Measurements from ENCODE around the gene NUCKS1.
"Not testable (repeated sequence)": the region's sequence is repeated elsewhere in the genome, so short reads cannot be mapped to it uniquely, and the experiment has no call there.

The NUCKS1 gene

GRCh38 chr1:205729945-205730610 lies 19.9 kb downstream of the NUCKS1 start:
- Histone ChIP-seq H3K36me3 (ENCODE audit: control insufficient read depth, insufficient read depth, low read length) (peaks cover 60% of the 10 kb centered on the region), H3K9ac (ENCODE audit: low read depth, low read length) (no peak overlapping the region), H3K27ac (ENCODE audit: low read depth, low read length) (no peak overlapping the region), H3K27me3 (ENCODE audit: control insufficient read depth, insufficient read depth, low read length) (no peaks in the 10 kb centered on the region), H3K9me3 (ENCODE audit: control insufficient read depth, insufficient read depth, low read length) (no peaks in the 10 kb centered on the region), H3K4me3 (ENCODE audit: low read depth, low read length) (no peak overlapping the region), H3K4me1 (ENCODE audit: control insufficient read depth, insufficient read depth, low read length) (no peaks in the 10 kb centered on the region)

DNA sequence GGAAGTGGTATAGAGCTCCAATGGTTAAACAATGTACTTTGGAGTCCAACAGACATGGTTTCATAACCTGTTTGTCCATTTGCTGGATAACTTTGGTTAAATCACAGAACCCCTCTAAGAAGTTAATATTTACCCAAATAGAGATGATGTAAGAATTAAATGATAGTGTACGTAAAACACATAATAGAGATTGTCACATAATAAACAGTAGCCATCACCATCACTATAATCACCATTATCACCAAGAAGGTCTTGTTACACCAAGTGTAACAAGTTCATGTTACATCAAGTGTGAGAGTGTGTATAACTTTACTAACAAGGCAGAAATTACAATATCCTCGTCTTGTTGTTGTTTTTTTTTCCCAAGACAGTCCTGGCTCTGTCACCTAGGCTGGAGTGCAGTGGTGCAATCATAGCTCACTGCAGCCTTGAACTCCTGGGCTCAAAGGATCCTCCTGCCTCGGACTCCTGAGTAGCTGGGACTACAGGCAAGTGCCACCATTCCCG lies 23.3 kb downstream of the NUCKS1 start:
- H3K4me1 ChIP-seq (ENCODE audit: control insufficient read depth, insufficient read depth, low read length): no peaks in the 10 kb centered on the region
- H3K27me3 ChIP-seq (ENCODE audit: control insufficient read depth, insufficient read depth, low read length): no peaks in the 10 kb centered on the region
- no peak overlapping the region for H3K27ac ChIP-seq (ENCODE audit: low read depth, low read length)
- H3K36me3 ChIP-seq (ENCODE audit: control insufficient read depth, insufficient read depth, low read length): peaks cover 78% of the 10 kb centered on the region
- no peak overlapping the region for H3K4me3 ChIP-seq (ENCODE audit: low read depth, low read length)
- H3K9me3 ChIP-seq (ENCODE audit: control insufficient read depth, insufficient read depth, low read length): no peaks in the 10 kb centered on the region
- H3K9ac ChIP-seq (ENCODE audit: low read depth, low read length): no peak overlapping the region

DNA sequence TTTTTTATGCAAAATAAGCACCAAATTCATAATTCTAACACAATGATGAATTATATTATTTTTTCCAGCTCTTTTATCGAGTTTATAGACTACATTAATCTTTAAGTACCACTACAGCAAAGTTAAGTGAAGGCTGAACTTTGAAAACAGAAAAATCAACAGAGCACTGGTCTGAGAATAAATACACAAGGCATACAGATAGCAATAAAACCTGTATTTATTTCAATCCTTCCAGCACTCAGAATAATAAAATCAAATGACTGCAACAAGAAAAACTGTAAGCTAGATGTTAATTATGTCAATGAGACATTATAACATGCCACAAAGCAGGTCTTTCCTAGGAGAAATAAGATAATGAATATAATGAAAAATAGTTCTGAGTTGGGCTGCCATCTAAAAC lies 24.5 kb downstream of the NUCKS1 start:
- Histone ChIP-seq H3K9ac (ENCODE audit: low read depth, low read length) (no peak overlapping the region), H3K36me3 (ENCODE audit: control insufficient read depth, insufficient read depth, low read length) (peaks cover 81% of the 10 kb centered on the region), H3K27me3 (ENCODE audit: control insufficient read depth, insufficient read depth, low read length) (no peaks in the 10 kb centered on the region), H3K27ac (ENCODE audit: low read depth, low read length) (no peak overlapping the region), H3K9me3 (ENCODE audit: control insufficient read depth, insufficient read depth, low read length) (no peaks in the 10 kb centered on the region), H3K4me3 (ENCODE audit: low read depth, low read length) (no peak overlapping the region), H3K4me1 (ENCODE audit: control insufficient read depth, insufficient read depth, low read length) (no peaks in the 10 kb centered on the region)

DNA sequence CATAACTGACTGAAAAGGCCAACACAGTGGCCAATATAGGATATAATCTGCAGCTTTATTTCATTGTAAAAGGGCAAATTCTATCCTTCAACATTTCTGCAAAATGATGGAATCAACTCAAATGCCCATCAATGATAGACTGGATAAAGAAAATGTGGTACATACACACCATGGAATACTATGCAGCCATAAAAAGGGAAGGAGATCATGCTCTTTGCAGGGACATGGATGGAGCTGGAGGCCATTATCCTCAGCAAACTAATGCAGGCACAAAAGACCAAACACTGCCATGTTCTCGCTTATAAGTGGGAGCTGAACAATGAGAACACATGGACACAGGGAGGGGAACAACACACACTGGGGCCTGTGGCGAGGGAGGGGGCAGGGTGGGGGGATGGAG lies 29.2 kb downstream of the NUCKS1 start:
- not testable (repeated sequence) for H3K27ac ChIP-seq (ENCODE audit: low read depth, low read length); H3K4me3 ChIP-seq (ENCODE audit: low read depth, low read length); H3K9ac ChIP-seq (ENCODE audit: low read depth, low read length); H3K9me3 ChIP-seq (ENCODE audit: control insufficient read depth, insufficient read depth, low read length); H3K4me1 ChIP-seq (ENCODE audit: control insufficient read depth, insufficient read depth, low read length); H3K27me3 ChIP-seq (ENCODE audit: control insufficient read depth, insufficient read depth, low read length)
- H3K36me3 ChIP-seq (ENCODE audit: control insufficient read depth, insufficient read depth, low read length): peaks cover 96% of the 10 kb centered on the region

- Histone ChIP-seq H3K27me3 (ENCODE audit: control insufficient read depth, insufficient read depth, low read length) (no peaks in the 10 kb centered on the region), H3K4me3 (ENCODE audit: low read depth, low read length) (no peak overlapping the region), H3K9me3 (ENCODE audit: control insufficient read depth, insufficient read depth, low read length) (no peaks in the 10 kb centered on the region), H3K27ac (ENCODE audit: low read depth, low read length) (no peak overlapping the region), H3K4me1 (ENCODE audit: control insufficient read depth, insufficient read depth, low read length) (peaks cover 10% of the 10 kb centered on the region), H3K9ac (ENCODE audit: low read depth, low read length) (no peak overlapping the region), H3K36me3 (ENCODE audit: control insufficient read depth, insufficient read depth, low read length) (peaks cover 96% of the 10 kb centered on the region)
These were observed 30.2 kb downstream of the NUCKS1 start for GRCh38 chr1:205719762-205720161.

- H3K4me3 ChIP-seq (ENCODE audit: low read depth, low read length): no peak overlapping the region
- H3K9me3 ChIP-seq (ENCODE audit: control insufficient read depth, insufficient read depth, low read length): no peaks in the 10 kb centered on the region
- no peaks in the 10 kb centered on the region for H3K27me3 ChIP-seq (ENCODE audit: control insufficient read depth, insufficient read depth, low read length)
- peaks cover 17% of the 10 kb centered on the region for H3K4me1 ChIP-seq (ENCODE audit: control insufficient read depth, insufficient read depth, low read length)
- H3K27ac ChIP-seq (ENCODE audit: low read depth, low read length): no peak overlapping the region
- no peak overlapping the region for H3K9ac ChIP-seq (ENCODE audit: low read depth, low read length)
- peaks cover 94% of the 10 kb centered on the region for H3K36me3 ChIP-seq (ENCODE audit: control insufficient read depth, insufficient read depth, low read length)
These were observed 31.0 kb downstream of the NUCKS1 start for GRCh38 chr1:205719015-205719414.

DNA sequence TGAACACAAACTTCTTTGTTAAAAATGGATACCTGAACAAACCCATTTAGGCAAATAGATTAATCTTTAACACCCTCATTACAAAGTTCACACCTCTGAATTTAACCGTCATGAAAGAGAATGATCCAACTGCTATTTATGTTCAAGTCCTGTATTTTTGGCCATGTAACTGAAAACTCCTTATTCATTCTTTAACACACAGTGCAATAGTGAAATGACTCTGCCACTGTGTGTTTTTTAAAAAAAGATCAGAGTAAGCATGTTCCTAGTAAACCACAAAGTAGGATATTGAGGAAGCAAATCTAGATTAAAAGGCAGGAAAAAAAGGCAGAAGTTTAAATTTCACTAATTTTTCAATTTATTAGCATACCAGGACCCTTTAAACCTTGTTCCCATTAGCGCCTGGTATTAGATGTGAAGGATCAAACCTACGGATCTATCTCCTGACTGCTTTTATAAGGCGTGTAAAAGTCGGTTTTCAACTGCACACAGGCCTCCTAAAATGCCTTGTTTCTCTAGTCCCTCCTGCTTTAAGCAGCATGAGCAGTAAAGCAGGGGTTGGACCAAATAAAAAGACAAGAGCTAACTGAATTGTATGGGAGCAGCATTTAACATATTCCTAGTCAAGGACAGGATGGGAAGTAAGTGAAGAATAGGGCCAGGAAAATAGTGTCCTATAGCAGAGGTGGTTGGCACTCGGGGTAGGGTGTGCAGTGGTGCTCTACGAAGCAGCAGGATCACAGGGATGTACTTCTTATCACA lies 33.4 kb downstream of the NUCKS1 start:
- peaks cover 78% of the 10 kb centered on the region for H3K36me3 ChIP-seq (ENCODE audit: control insufficient read depth, insufficient read depth, low read length)
- H3K9ac ChIP-seq (ENCODE audit: low read depth, low read length): no peak overlapping the region
- no peaks in the 10 kb centered on the region for H3K9me3 ChIP-seq (ENCODE audit: control insufficient read depth, insufficient read depth, low read length)
- peaks cover 34% of the 10 kb centered on the region for H3K4me1 ChIP-seq (ENCODE audit: control insufficient read depth, insufficient read depth, low read length)
- no peak overlapping the region for H3K27ac ChIP-seq (ENCODE audit: low read depth, low read length)
- no peaks in the 10 kb centered on the region for H3K27me3 ChIP-seq (ENCODE audit: control insufficient read depth, insufficient read depth, low read length)
- H3K4me3 ChIP-seq (ENCODE audit: low read depth, low read length): no peak overlapping the region

- H3K4me1 ChIP-seq (ENCODE audit: control insufficient read depth, insufficient read depth, low read length): peaks cover 34% of the 10 kb centered on the region
- no peaks in the 10 kb centered on the region for H3K27me3 ChIP-seq (ENCODE audit: control insufficient read depth, insufficient read depth, low read length)
- H3K9me3 ChIP-seq (ENCODE audit: control insufficient read depth, insufficient read depth, low read length): no peaks in the 10 kb centered on the region
- no peak overlapping the region for H3K27ac ChIP-seq (ENCODE audit: low read depth, low read length)
- H3K36me3 ChIP-seq (ENCODE audit: control insufficient read depth, insufficient read depth, low read length): peaks cover 72% of the 10 kb centered on the region
- H3K4me3 ChIP-seq (ENCODE audit: low read depth, low read length): no peak overlapping the region
- no peak overlapping the region for H3K9ac ChIP-seq (ENCODE audit: low read depth, low read length)
These were observed 34.4 kb downstream of the NUCKS1 start for GRCh38 chr1:205715628-205716027.

DNA sequence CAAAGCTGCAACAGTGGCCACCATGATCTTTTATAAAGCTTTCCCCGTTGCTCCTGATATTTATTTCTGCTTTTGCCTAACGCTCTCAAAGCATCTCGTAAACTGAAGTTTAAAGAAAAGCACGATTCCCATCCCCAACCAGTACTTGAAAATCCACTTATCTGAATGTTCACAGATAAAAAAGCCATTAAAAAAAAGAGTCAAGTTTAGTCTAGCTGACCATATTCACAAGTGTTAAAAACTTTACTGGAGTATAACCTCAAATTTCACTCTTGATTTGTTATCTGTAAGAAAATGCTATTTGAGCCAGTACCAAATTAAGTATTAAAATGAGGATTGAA lies 35.1 kb downstream of the NUCKS1 start:
- no peak overlapping the region for H3K4me3 ChIP-seq (ENCODE audit: low read depth, low read length)
- H3K36me3 ChIP-seq (ENCODE audit: control insufficient read depth, insufficient read depth, low read length): peaks cover 72% of the 10 kb centered on the region
- H3K4me1 ChIP-seq (ENCODE audit: control insufficient read depth, insufficient read depth, low read length): peaks cover 34% of the 10 kb centered on the region
- H3K27ac ChIP-seq (ENCODE audit: low read depth, low read length): peak overlapping the region; percentile 39
- no peaks in the 10 kb centered on the region for H3K27me3 ChIP-seq (ENCODE audit: control insufficient read depth, insufficient read depth, low read length)
- no peak overlapping the region for H3K9ac ChIP-seq (ENCODE audit: low read depth, low read length)
- no peaks in the 10 kb centered on the region for H3K9me3 ChIP-seq (ENCODE audit: control insufficient read depth, insufficient read depth, low read length)

- H3K27me3 ChIP-seq (ENCODE audit: control insufficient read depth, insufficient read depth, low read length): no peaks in the 10 kb centered on the region
- peaks cover 34% of the 10 kb centered on the region for H3K4me1 ChIP-seq (ENCODE audit: control insufficient read depth, insufficient read depth, low read length)
- no peak overlapping the region for H3K4me3 ChIP-seq (ENCODE audit: low read depth, low read length)
- H3K9ac ChIP-seq (ENCODE audit: low read depth, low read length): no peak overlapping the region
- H3K9me3 ChIP-seq (ENCODE audit: control insufficient read depth, insufficient read depth, low read length): no peaks in the 10 kb centered on the region
- peak overlapping the region; percentile 39 for H3K27ac ChIP-seq (ENCODE audit: low read depth, low read length)
- peaks cover 72% of the 10 kb centered on the region for H3K36me3 ChIP-seq (ENCODE audit: control insufficient read depth, insufficient read depth, low read length)
These were observed 35.6 kb downstream of the NUCKS1 start for GRCh38 chr1:205714190-205714905.
